HG03108 (cell line): ENCODE results near the gene CCNY.

Experiments used
- ATAC-seq: cut with Tn5 transposase; IDR thresholded peaks from one replicate; pipeline ENCODE4 v1.9.1; 2021; ENCODE audit warnings: moderate library complexity; ENCODE audit not compliant: unreplicated experiment

CCNY gene

DNA sequence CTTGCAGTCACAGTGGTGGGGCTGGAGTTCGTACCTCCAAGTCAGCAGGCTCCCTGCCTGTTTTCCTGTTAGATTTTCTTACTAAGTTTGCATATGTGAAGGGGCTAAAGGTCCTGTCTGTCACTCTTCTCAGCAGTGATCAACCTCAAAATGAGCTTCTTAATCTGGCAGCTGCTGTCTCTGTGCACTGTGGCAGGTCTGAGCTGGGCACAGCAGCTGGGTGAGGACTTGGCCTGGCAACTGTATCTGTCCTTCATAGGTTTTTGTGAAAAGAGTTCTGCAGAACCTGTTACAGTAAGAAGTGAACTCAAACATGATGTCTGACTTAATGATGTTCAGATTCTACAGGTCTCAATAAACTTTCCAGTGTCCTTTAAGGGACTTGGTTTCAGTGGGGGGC, 237.5 kb downstream of the CCNY start:
- ATAC-seq: no peak

DNA sequence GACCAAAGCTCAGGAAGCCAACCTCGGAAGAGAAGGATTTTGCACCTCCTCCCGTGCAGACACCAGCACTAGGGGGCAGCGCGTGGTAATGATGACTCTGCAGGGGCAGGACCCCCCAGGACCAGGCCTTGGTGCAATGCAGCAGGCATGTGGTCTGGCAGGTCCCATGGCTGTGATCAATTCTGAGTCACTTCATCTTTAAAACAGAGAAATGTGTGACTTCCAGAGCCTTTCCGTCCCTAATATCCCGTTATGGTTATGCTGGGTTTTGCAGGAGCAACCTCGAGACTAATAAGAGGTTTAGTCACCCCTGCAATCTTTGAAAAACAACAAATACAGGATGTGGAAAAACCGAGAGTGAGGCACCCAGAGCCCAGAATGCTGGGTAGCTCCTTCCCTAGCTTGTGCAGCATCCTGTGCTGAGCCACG, 238.6 kb downstream of the CCNY start:
- ATAC-seq: no peak

GRCh38 chr10:35575640-35576039, 239.3 kb downstream of the CCNY start:
- ATAC-seq: no peak

DNA sequence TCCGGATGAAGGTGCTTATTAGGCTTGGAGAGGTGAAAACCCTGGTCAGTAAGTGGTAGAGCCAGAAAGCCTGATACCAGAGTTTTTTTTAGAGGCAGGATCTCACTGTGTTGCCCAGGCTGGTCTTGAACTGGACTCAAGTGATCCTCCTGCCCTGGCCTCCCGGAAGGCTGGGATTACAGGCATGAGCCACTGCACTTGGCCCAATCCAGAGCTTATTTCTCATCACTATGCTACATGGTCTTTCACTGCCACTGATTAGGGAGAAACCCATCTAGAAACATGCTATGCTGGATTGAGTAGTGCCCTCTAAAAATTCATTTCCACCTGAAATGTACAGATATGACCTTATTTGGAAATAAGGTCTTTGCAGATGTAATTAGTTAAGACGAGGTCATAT, 240.4 kb downstream of the CCNY start:
- ATAC-seq: no peak

- no peak for ATAC-seq
These were observed 241.8 kb downstream of the CCNY start for GRCh38 chr10:35577926-35578617.

DNA sequence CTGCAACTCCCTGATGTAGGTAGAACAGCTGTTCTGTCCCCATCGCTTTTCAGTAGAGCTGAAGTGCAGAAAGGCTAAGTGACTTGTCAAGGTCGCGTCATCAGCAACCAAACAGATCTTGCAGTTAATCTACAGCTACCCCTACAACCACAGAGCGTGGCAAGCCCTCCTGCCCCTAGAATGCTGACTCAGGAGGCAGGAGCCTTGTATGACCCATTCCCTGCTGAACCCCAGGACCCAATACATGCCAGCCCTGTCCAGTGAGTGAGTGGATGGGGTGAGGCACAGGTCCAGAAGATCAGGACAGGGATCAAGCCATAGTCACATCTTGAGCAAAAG, 242.3 kb downstream of the CCNY start:
- ATAC-seq: no peak

- ATAC-seq: no peak
These were observed 242.8 kb downstream of the CCNY start for GRCh38 chr10:35579116-35579515.

DNA sequence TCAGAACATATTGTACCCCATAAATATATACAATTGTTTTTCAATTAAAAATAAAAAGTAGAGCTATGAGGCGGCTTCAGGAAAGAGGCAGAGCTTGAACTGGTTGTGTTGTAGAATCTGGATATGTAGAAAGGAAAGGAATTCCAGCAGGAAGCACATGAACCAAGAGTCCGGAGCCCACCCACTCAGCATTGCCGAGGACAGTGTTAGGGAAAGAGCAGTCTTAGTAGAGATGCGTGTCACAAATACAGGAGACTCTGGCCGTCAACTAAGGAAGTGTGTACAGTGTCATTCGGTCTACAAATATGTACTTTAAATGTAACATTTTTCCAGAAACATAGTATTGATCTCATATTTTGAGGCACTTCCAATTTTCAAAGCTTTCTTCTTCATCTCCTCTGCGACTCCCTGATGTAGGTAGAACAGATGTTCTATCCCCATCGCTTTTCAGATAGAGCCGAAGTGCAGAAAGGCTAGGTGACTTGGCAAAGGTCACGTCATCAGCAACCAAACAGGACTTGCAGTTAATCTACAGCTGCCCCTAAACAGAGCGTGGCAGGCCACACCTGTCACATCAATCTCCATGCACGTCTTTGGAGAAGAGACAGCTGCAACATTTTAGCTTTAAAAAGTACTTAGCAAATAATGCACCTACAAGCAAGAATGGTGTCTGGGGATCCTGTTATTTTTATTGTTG, 243.6 kb downstream of the CCNY start:
- ATAC-seq: no peak

DNA sequence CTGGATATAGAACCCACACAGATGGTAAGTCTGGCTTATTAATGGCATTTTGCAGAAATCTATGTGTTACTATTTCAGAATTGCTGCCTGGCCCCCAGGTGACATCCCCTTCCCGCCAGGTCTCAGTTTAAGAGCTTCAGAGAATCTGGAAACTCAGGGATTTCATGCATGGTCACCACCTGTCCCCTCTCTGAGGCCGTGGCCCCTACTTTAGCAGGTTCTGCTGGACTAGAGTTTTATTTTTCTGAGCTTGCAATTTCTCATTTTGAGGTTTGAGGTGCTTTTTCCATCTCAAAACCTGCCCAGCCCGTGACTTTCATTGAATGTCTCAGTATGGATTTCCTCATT, 244.1 kb downstream of the CCNY start:
- ATAC-seq: no peak

DNA sequence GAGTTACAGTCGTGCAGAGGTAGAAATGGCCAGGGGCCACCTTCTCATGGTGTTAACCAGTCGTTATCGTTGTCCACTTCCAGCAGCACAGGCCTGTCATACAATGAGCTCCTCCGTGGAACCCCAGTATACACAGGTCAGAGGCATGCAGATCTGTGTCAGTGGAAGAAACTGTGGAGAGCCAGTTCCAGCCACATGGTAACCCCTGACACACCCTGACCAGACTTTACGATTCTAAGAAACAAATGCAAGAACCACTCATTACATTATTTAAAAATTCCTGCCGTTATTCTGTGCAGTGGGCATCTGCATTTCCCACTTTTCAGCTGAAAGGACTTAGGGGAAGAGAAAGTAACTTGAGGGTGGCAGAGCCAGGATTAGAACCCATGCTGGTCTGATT, 245.3 kb downstream of the CCNY start:
- ATAC-seq: no peak

GRCh38 chr10:35584946-35585345, 248.6 kb downstream of the CCNY start:
- no peak for ATAC-seq

GRCh38 chr10:35585356-35585755, 249.0 kb downstream of the CCNY start:
- no peak for ATAC-seq

- ATAC-seq: no peak
These were observed 249.7 kb downstream of the CCNY start for GRCh38 chr10:35585903-35586535.

DNA sequence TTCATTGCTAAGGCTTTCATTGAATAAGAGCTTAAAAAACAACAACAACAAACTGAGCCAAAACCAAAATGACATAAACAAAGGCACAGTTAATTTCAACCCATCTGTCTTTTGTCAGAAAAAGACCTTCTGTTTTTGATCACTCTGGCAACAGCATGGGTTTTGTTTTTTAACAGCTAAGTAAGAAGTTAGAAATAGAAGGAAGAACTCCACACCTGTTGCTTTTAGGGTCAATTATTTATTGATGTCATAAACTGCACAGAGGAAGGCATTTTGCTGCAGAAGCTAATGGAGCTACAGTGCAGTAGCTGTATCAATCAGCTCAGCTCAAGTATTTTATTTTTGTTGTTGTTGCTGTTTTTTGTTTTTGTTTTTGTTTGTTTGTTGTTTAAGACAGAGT, 252.5 kb downstream of the CCNY start:
- no peak for ATAC-seq

GRCh38 chr10:35592441-35592840, 256.1 kb downstream of the CCNY start:
- no peak for ATAC-seq

- no peak for ATAC-seq
These were observed 258.1 kb downstream of the CCNY start for GRCh38 chr10:35594115-35595079.

- no peak for ATAC-seq
These were observed 258.8 kb downstream of the CCNY start for GRCh38 chr10:35595106-35595505.

GRCh38 chr10:35598379-35598778, 262.1 kb downstream of the CCNY start:
- no peak for ATAC-seq

- ATAC-seq: no peak
These were observed 263.9 kb downstream of the CCNY start for GRCh38 chr10:35600193-35600592.

DNA sequence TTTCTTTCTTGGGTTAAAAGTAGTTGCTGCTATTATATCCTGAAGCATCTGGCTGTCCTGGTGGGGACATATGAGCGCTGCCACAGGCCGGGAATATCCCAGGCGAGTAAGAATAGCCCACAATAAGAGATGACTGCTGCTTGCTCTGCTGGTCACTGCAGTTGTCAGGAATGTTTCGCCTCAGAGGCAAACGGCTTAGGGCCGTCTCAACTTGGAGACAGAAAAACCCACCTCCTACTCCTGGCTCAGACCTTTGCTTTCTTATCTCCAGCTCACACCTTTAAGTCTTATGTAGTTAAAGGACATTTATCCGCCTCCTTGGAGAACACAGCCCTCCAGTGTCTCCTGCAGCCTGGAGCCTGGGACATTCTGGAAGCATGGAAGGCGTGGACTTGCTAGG, 268.9 kb downstream of the CCNY start, which contains the start of gene GJD4:
Gene GJD4 (plus strand): TSS at position 151 of the 400 bp plus-strand sequence. CDS start 227 bp downstream, at position 378.
- ATAC-seq: no peak

DNA sequence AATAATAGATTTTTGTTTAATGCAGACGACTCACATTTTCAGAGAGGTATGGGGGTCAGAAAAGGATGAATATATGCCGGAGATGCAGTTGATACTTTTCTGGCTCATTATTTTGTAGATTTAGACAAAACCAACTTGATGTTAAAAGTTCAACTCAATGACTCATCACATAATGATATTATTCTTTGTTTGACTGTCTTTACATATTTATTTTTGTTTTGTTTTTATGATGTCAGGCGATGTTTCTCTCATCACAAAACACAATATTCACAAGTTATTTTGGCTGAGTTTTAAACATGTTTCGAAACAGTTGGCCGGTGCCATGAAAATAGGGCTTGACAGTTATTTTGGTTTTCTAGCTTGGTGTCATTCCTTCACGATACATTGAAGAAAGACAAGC, 270.1 kb downstream of the CCNY start:
- no peak for ATAC-seq
